ENCODE measurements around the gene SLC47A1.

SLC47A1 gene

GRCh38 chr17:19610311-19610710 lies 76.7 kb downstream of the SLC47A1 start:
- Histone ChIP-seq H3K4me3 (ENCODE audit: severe bottlenecking) (no peak overlapping the region), H3K27ac (ENCODE audit: poor library complexity, severe bottlenecking) (no peak overlapping the region), H3K9me3 (ENCODE audit: severe bottlenecking) (no peaks in the 10 kb centered on the region), H3K27me3 (ENCODE audit: insufficient read depth, poor library complexity, severe bottlenecking) (no peaks in the 10 kb centered on the region), H3K4me1 (ENCODE audit: insufficient read depth, poor library complexity, severe bottlenecking) (no peaks in the 10 kb centered on the region), H3K36me3 (ENCODE audit: low read depth) (no peaks in the 10 kb centered on the region)
- no peak for ATAC-seq (ENCODE audit: low read depth)
- no peak for DNase-seq (ENCODE audit: low spot score)
- TF ChIP-seq CTCF (IDR thresholded peaks at IDR 0.05; ENCODE audit: poor library complexity, severe bottlenecking) = no peak

GRCh38 chr17:19610879-19611278 lies 77.2 kb downstream of the SLC47A1 start:
- Histone ChIP-seq H3K27me3 (ENCODE audit: insufficient read depth, poor library complexity, severe bottlenecking) (no peaks in the 10 kb centered on the region), H3K27ac (ENCODE audit: poor library complexity, severe bottlenecking) (no peak overlapping the region), H3K4me3 (ENCODE audit: severe bottlenecking) (no peak overlapping the region), H3K36me3 (ENCODE audit: low read depth) (no peaks in the 10 kb centered on the region), H3K4me1 (ENCODE audit: insufficient read depth, poor library complexity, severe bottlenecking) (no peaks in the 10 kb centered on the region), H3K9me3 (ENCODE audit: severe bottlenecking) (no peaks in the 10 kb centered on the region)
- DNase-seq (ENCODE audit: low spot score) (no peak), ATAC-seq (ENCODE audit: low read depth) (no peak)
- no peak for TF ChIP-seq CTCF (IDR thresholded peaks at IDR 0.05; ENCODE audit: poor library complexity, severe bottlenecking)

- Histone ChIP-seq H3K36me3 (ENCODE audit: low read depth) (no peaks in the 10 kb centered on the region), H3K4me1 (ENCODE audit: insufficient read depth, poor library complexity, severe bottlenecking) (no peaks in the 10 kb centered on the region), H3K27me3 (ENCODE audit: insufficient read depth, poor library complexity, severe bottlenecking) (no peaks in the 10 kb centered on the region), H3K27ac (ENCODE audit: poor library complexity, severe bottlenecking) (no peak overlapping the region), H3K9me3 (ENCODE audit: severe bottlenecking) (no peaks in the 10 kb centered on the region), H3K4me3 (ENCODE audit: severe bottlenecking) (no peak overlapping the region)
- DNase-seq (ENCODE audit: low spot score) (no peak), ATAC-seq (ENCODE audit: low read depth) (no peak)
- TF ChIP-seq CTCF (IDR thresholded peaks at IDR 0.05; ENCODE audit: poor library complexity, severe bottlenecking) = no peak
Observed at GRCh38 chr17:19613979-19614378, 80.3 kb downstream of the SLC47A1 start.

- H3K36me3 ChIP-seq (ENCODE audit: low read depth) = no peaks in the 10 kb centered on the region
- no peaks in the 10 kb centered on the region for H3K4me1 ChIP-seq (ENCODE audit: insufficient read depth, poor library complexity, severe bottlenecking)
- ATAC-seq (ENCODE audit: low read depth) = no peak
- H3K27ac ChIP-seq (ENCODE audit: poor library complexity, severe bottlenecking) = no peak overlapping the region
- no peak for TF ChIP-seq CTCF (IDR thresholded peaks at IDR 0.05; ENCODE audit: poor library complexity, severe bottlenecking)
- no peak overlapping the region for H3K4me3 ChIP-seq (ENCODE audit: severe bottlenecking)
- H3K9me3 ChIP-seq (ENCODE audit: severe bottlenecking) = peaks cover 3% of the 10 kb centered on the region
- H3K27me3 ChIP-seq (ENCODE audit: insufficient read depth, poor library complexity, severe bottlenecking) = no peaks in the 10 kb centered on the region
- DNase-seq (ENCODE audit: low spot score) = no peak
Observed at GRCh38 chr17:19614900-19615299, 81.2 kb downstream of the SLC47A1 start.

GRCh38 chr17:19618015-19618414 lies 84.4 kb downstream of the SLC47A1 start:
- Histone ChIP-seq H3K4me1 (ENCODE audit: insufficient read depth, poor library complexity, severe bottlenecking) (no peaks in the 10 kb centered on the region), H3K9me3 (ENCODE audit: severe bottlenecking) (peaks cover 3% of the 10 kb centered on the region), H3K4me3 (ENCODE audit: severe bottlenecking) (no peak overlapping the region), H3K36me3 (ENCODE audit: low read depth) (no peaks in the 10 kb centered on the region), H3K27me3 (ENCODE audit: insufficient read depth, poor library complexity, severe bottlenecking) (no peaks in the 10 kb centered on the region), H3K27ac (ENCODE audit: poor library complexity, severe bottlenecking) (no peak overlapping the region)
- ATAC-seq (ENCODE audit: low read depth) (no peak), DNase-seq (ENCODE audit: low spot score) (no peak)
- TF ChIP-seq CTCF (IDR thresholded peaks at IDR 0.05; ENCODE audit: poor library complexity, severe bottlenecking) = no peak

Data from RWPE2 (cell line).